ENCODE results near the gene PHETA2. TPM values are rescaled to one million over a fixed set of nuclear protein-coding genes. Genes with fewer than 3 reads are reported as not detected.
A peak's percentile ranks its signal among the peaks of the same experiment; 100 is the strongest.

Gene PHETA2
- total RNA-seq, 1 donor from 2014 or later, result 14.2 TPM

- peak in 1 of 2 donors; percentile 93 for DNase-seq (ENCODE audit: extremely low spot score in 2 of 2)
- intact Hi-C loops (cut with DNase I), result loop anchor here (10.0 kb wide), 1 partner anchor 366 kb away; no protein-coding TSS in a partner anchor
- Histone ChIP-seq H3K36me3 (peaks cover 0 to 23% of the 10 kb centered on the region in 2 donors), H3K4me1 (peaks cover 59% of the 10 kb centered on the region), H3K27ac (peak overlapping the region; percentile 98), H3K9me3 (no peaks in the 10 kb centered on the region), H3K4me3 (peak overlapping the region; percentile 60 to 80), H3K27me3 (no peaks in the 10 kb centered on the region)
- TF ChIP-seq POLR2AphosphoS5 (IDR thresholded peaks at IDR 0.05; ENCODE audit: insufficient read depth in 1 of 2, low read depth in 1 of 2) (no peak), CTCF (IDR thresholded peaks at IDR 0.05) (no peak), POLR2A (IDR thresholded peaks at IDR 0.05) (no peak)
Observed at GRCh38 chr22:42078469-42079318, 4.6 kb downstream of the PHETA2 start.

GRCh38 chr22:42079319-42080251 lies 5.5 kb downstream of the PHETA2 start, which contains the start of gene SMDT1:
SMDT1 (plus strand) TSS chr22:42079700; CDS start chr22:42079769, 69 bp downstream.
- peaks cover 0 to 24% of the 10 kb centered on the region in 2 donors for H3K36me3 ChIP-seq
- H3K4me3 ChIP-seq, result peak within 1 kb of the TSS; percentile 60 to 80
- peak in 1 of 2 donors; percentile 99 for DNase-seq (ENCODE audit: extremely low spot score in 2 of 2)
- no peaks in the 10 kb centered on the region for H3K9me3 ChIP-seq
- TF ChIP-seq CTCF (IDR thresholded peaks at IDR 0.05) (no peak), POLR2A (IDR thresholded peaks at IDR 0.05) (peak in 1 of 2 donors; percentile 88), POLR2AphosphoS5 (IDR thresholded peaks at IDR 0.05; ENCODE audit: insufficient read depth in 1 of 2, low read depth in 1 of 2) (peak; percentile 91 to 99)
- intact Hi-C loops (cut with DNase I), result loop anchor here (10.0 kb wide), 1 partner anchor 365 kb away; no protein-coding TSS in a partner anchor
- peak within 1 kb of the TSS; percentile 98 for H3K27ac ChIP-seq
- H3K4me1 ChIP-seq, result peaks cover 50% of the 10 kb centered on the region
- no peaks in the 10 kb centered on the region for H3K27me3 ChIP-seq

GRCh38 chr22:42080287-42080686 lies 6.2 kb downstream of the PHETA2 start:
- intact Hi-C loops (cut with DNase I), result no loop called here
- peak in 1 of 2 donors; percentile 86 for DNase-seq (ENCODE audit: extremely low spot score in 2 of 2)
- TF ChIP-seq POLR2AphosphoS5 (IDR thresholded peaks at IDR 0.05; ENCODE audit: insufficient read depth in 1 of 2, low read depth in 1 of 2) (no peak), POLR2A (IDR thresholded peaks at IDR 0.05) (no peak), CTCF (IDR thresholded peaks at IDR 0.05) (no peak)
- Histone ChIP-seq H3K4me3 (peak overlapping the region; percentile 60 to 80), H3K27ac (peak overlapping the region; percentile 98), H3K9me3 (no peaks in the 10 kb centered on the region), H3K36me3 (peaks cover 0 to 29% of the 10 kb centered on the region in 2 donors), H3K4me1 (peaks cover 43% of the 10 kb centered on the region), H3K27me3 (no peaks in the 10 kb centered on the region)

- intact Hi-C loops (cut with DNase I), result no loop called here
- TF ChIP-seq CTCF (IDR thresholded peaks at IDR 0.05), result no peak
- Histone ChIP-seq H3K9me3 (no peaks in the 10 kb centered on the region), H3K4me1 (peaks cover 29% of the 10 kb centered on the region), H3K27ac (no peak overlapping the region), H3K27me3 (no peaks in the 10 kb centered on the region), H3K36me3 (peaks cover 0 to 38% of the 10 kb centered on the region in 2 donors), H3K4me3 (no peak overlapping the region)
- DNase-seq (ENCODE audit: extremely low spot score in 2 of 2), result no peak
Observed at GRCh38 chr22:42083119-42083518, 9.1 kb downstream of the PHETA2 start.
